Endothelial cell of umbilical vein (primary cell): Measurements from ENCODE around the gene SKIC3. TPM values are rescaled to one million over a fixed set of nuclear protein-coding genes. Genes with fewer than 3 reads are reported as not detected.

Source experiments
- BruUV-seq: library from RNA; stranded (reverse); fragments of 400-500 nt; replicated peaks from 2 replicates; lab custom pipeline; 2021; lab: Mats Ljungman, UMichigan
- CTCF ChIA-PET: fragments of 300-600, 350-600 bp; sonication (Branson Sonifier 250); formaldehyde crosslinking; loops from one replicate; lab custom pipeline; 2021; ENCODE audit warnings: antibody characterized with exemption, inconsistent platforms; lab: Charles Lee
- POLR2A ChIA-PET: fragments of 300-600, 350-600 bp; sonication (Branson Sonifier 250); formaldehyde crosslinking; loops from one replicate; lab custom pipeline; 2021; ENCODE audit warnings: antibody characterized with exemption, inconsistent platforms; lab: Charles Lee
- DNase-seq: peaks from one replicate; pipeline ENCODE4 v3.0.0-alpha.2; 2011; ENCODE audit warnings: low read depth, low spot score
- FAIRE-seq: peaks from 2 replicates; lab custom pipeline; 2011; peaks lifted over from hg19 to GRCh38; lab: Jason Lieb, UNC
- H2AFZ ChIP-seq: 2 replicates; pipeline ENCODE4 v1.6.0; 2012; ENCODE audit warnings: low read depth, low read length, control low read depth, inconsistent platforms
- H3K27ac ChIP-seq: 2 replicates; pipeline ENCODE4 v1.5.1; 2011; ENCODE audit warnings: low read depth, mild to moderate bottlenecking, control low read depth, low read length, moderate library complexity; ENCODE audit not compliant: insufficient read depth
- H3K27me3 ChIP-seq, 2 experiments: 2 replicates each; pipeline versions ENCODE4 v1.6.0 to v1.6.1; 2011; ENCODE audit warnings: low read length in 2 of 2, mixed read lengths in 1 of 2; ENCODE audit not compliant: control insufficient read depth in 2 of 2, insufficient read depth in 2 of 2
- H3K36me3 ChIP-seq, 2 experiments: 2 replicates in 1 of 2; 3 replicates in 1 of 2; pipeline ENCODE4 v1.5.1; 2011; ENCODE audit warnings: low read length in 2 of 2, mild to moderate bottlenecking in 1 of 2, moderate library complexity in 1 of 2; ENCODE audit not compliant: control insufficient read depth in 2 of 2, insufficient read depth in 2 of 2; ENCODE audit errors: extremely low read depth in 1 of 2
- H3K4me1 ChIP-seq: 3 replicates; pipeline ENCODE4 v1.5.1; 2011; ENCODE audit warnings: mild to moderate bottlenecking, low read length; ENCODE audit not compliant: control insufficient read depth, insufficient read depth; ENCODE audit errors: extremely low read depth
- H3K4me2 ChIP-seq: 2 replicates; pipeline ENCODE4 v1.6.1; 2011; ENCODE audit warnings: low read length, control low read depth, mixed read lengths; ENCODE audit not compliant: insufficient read depth
- H3K4me3 ChIP-seq, 3 experiments: fragments of 200-600 bp in 1 of 3; sonication (generic), shearing (Covaris generic) in 1 of 3; replicated peaks in 1 of 3; 2 replicates each; pipeline ENCODE4 v1.5.1; 2011 to 2016; ENCODE audit warnings: control low read depth in 3 of 3, low read length in 3 of 3, mild to moderate bottlenecking in 2 of 3, inconsistent platforms in 1 of 3, low read depth in 1 of 3, moderate library complexity in 1 of 3; ENCODE audit not compliant: insufficient read depth in 1 of 3
- H3K79me2 ChIP-seq: 2 replicates; pipeline ENCODE4 v1.6.0; 2012; ENCODE audit warnings: low read length, inconsistent platforms; ENCODE audit not compliant: control insufficient read depth, insufficient read depth
- H3K9ac ChIP-seq: replicated peaks from 2 replicates; pipeline ENCODE3; 2011; ENCODE audit warnings: low read length, control low read depth; ENCODE audit not compliant: insufficient read depth; ENCODE audit errors: extremely low read depth
- H3K9me1 ChIP-seq: replicated peaks from 3 replicates; pipeline ENCODE4 v1.6.0; 2011; ENCODE audit warnings: mild to moderate bottlenecking, low read length; ENCODE audit not compliant: control insufficient read depth, insufficient read depth; ENCODE audit errors: extremely low read depth
- H3K9me3 ChIP-seq: replicated peaks from 2 replicates; pipeline ENCODE4 v1.5.1; 2012; ENCODE audit warnings: low read length, inconsistent platforms; ENCODE audit not compliant: control insufficient read depth, insufficient read depth
- H4K20me1 ChIP-seq: replicated peaks from 2 replicates; pipeline ENCODE3; 2011; ENCODE audit warnings: mild to moderate bottlenecking, low read length; ENCODE audit not compliant: control insufficient read depth, insufficient read depth; ENCODE audit errors: extremely low read depth
- CTCF ChIP-seq, 2 donors: IDR thresholded peaks; 1 replicate in 1 of 2; 2 replicates in 1 of 2; pipeline ENCODE4 v1.5.1; 2011; ENCODE audit warnings: low read length in 2 of 2, mild to moderate bottlenecking in 2 of 2, moderate library complexity in 2 of 2, control low read depth in 1 of 2, inconsistent platforms in 1 of 2, low read depth in 1 of 2; ENCODE audit not compliant: insufficient read depth in 1 of 2; ENCODE audit errors: extremely low read depth in 1 of 2
- EZH2 ChIP-seq: IDR thresholded peaks from 2 replicates; pipeline ENCODE4 v1.6.1; 2012; ENCODE audit warnings: borderline replicate concordance, low read depth, mild to moderate bottlenecking, moderate library complexity, low read length, inconsistent platforms; ENCODE audit not compliant: severe bottlenecking
- FOS ChIP-seq: IDR thresholded peaks from 2 replicates; pipeline ENCODE4 v1.6.1; 2011; ENCODE audit warnings: mild to moderate bottlenecking, low read length, moderate library complexity, borderline replicate concordance; ENCODE audit not compliant: insufficient read depth
- GATA2 ChIP-seq: IDR thresholded peaks from 2 replicates; pipeline ENCODE4 v1.7.0; 2011; ENCODE audit warnings: low read depth, mild to moderate bottlenecking, moderate library complexity, mixed read lengths, low read length; ENCODE audit not compliant: insufficient read length, insufficient read depth
- JUN ChIP-seq: IDR thresholded peaks from 2 replicates; pipeline ENCODE4 v1.6.1; 2011; ENCODE audit warnings: borderline replicate concordance, low read depth; ENCODE audit not compliant: insufficient read length, insufficient read depth
- MAX ChIP-seq: IDR thresholded peaks from 2 replicates; pipeline ENCODE4 v1.6.1; 2011; ENCODE audit not compliant: insufficient read depth, insufficient read length
- MYC ChIP-seq: IDR thresholded peaks from one replicate; pipeline ENCODE4 v1.6.1; 2011; ENCODE audit warnings: mild to moderate bottlenecking, low read depth, low read length
- POLR2A ChIP-seq: IDR thresholded peaks from 2 replicates; pipeline ENCODE4 v1.6.1; 2012; ENCODE audit warnings: low read depth, mild to moderate bottlenecking, control low read depth, low read length
- POLR2AphosphoS5 ChIP-seq: IDR thresholded peaks from 2 replicates; pipeline ENCODE4 v1.6.1; 2012; ENCODE audit warnings: low read depth, mild to moderate bottlenecking, control low read depth, low read length, moderate library complexity; ENCODE audit not compliant: insufficient read depth
- dilution Hi-C: fragments of 300-500 bp; cut with MboI; formaldehyde crosslinking; loops from one replicate; pipeline ENCODE4 v1.15.0; 2019; ENCODE audit warnings: low sequenced_read_pairs; ENCODE audit not compliant: extremely low pct_ligation_motif_present
- intact Hi-C: fragments of 100-400 bp; cut with micrococcal nuclease; formaldehyde crosslinking; loops from one replicate; pipeline ENCODE4 v1.10.0; 2022
- polyA plus RNA-seq, 4 experiments: library from polyadenylated mRNA; depleted of rRNA in 3 of 4; stranded (reverse) in 3 of 4; unstranded in 1 of 4; fragments of >200 nt; gene quantifications; 2 replicates each; pipeline versions ENCODE4 v1.2.1 to v1.2.3, GENCODE V29; 2011 to 2012; ENCODE audit warnings: missing spikeins in 1 of 4
- total RNA-seq: library from RNA; stranded (reverse); gene quantifications from 2 replicates; pipeline ENCODE4 v1.2.3, GENCODE V29; 2021

The SKIC3 gene
- total and polyA plus RNA-seq, 2 donors (not counting 3 experiments of a cell fraction or from before 2014, with no cell fraction given): 18.8 to 100 TPM

DNA sequence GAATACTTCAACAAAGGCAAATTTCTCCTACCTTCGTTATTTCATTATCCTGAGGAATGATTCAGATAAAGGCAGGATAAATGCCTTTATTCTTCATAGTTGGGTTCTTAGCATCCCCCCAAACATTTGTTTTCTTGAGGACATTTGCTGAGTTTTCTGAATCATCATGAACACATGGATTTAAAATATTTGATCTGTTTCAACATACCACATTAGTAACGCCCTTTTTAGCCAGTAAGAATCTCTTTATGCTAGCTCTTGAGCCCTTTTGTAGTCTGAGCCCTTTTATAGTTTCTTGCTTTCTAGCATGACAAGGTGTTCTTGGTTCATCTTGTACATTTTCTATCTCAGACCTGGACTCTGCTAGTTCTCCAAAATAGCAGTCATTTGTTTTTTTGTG is 27.9 kb downstream of the SKIC3 start:
- Histone ChIP-seq H3K27ac (no peak overlapping the region), H4K20me1 (no peaks in the 10 kb centered on the region), H3K9me1 (no peaks in the 10 kb centered on the region), H3K36me3 (peaks cover 14 to 25% of the 10 kb centered on the region in 2 experiments), H3K79me2 (peaks cover 1% of the 10 kb centered on the region), H3K4me1 (no peaks in the 10 kb centered on the region), H3K4me3 (no peak overlapping the region), H3K4me2 (no peak overlapping the region), H2AFZ (no peak overlapping the region), H3K9ac (no peak overlapping the region), H3K27me3 (no peaks in the 10 kb centered on the region), H3K9me3 (no peaks in the 10 kb centered on the region)
- FAIRE-seq: no peak
- ChIA-PET CTCF (no interaction called here), POLR2A (no interaction called here)
- BruUV-seq: no TSS peak
- DNase-seq: no peak
- no peak for TF ChIP-seq MYC
- no peak for TF ChIP-seq MAX
- TF ChIP-seq CTCF (IDR thresholded peaks at IDR 0.05; ENCODE audit: extremely low read depth in 1 of 2, insufficient read depth in 1 of 2, low read depth in 1 of 2, low read length in 2 of 2): no peak
- TF ChIP-seq POLR2A: no peak
- TF ChIP-seq JUN: no peak
- no peak for TF ChIP-seq FOS
- TF ChIP-seq GATA2: no peak
- no peak for TF ChIP-seq POLR2AphosphoS5
- no peak for TF ChIP-seq EZH2
- dilution Hi-C loops (no loop called here), intact Hi-C loops (no loop called here)
